HFF-Myc (cell line): ENCODE data around the gene COX20.

Experiments used
- DNase-seq: peaks from one replicate; pipeline ENCODE4 v3.0.0-alpha.2; 2011; ENCODE audit warnings: low read depth; ENCODE audit errors: extremely low read depth
- H3K4me3 ChIP-seq: replicated peaks from 2 replicates; pipeline ENCODE4 v1.5.1; 2011; ENCODE audit warnings: low read depth, mild to moderate bottlenecking, control low read depth, low read length
- TF ChIP-seq, protein P1 (sequence below): IDR thresholded peaks from 2 replicates; pipeline ENCODE4 v1.5.1; 2012; ENCODE audit warnings: mild to moderate bottlenecking, low read depth, low read length, control low read depth; ENCODE audit errors: missing control alignments

Gene COX20

GRCh38 chr1:244869950-244870349 is 34.5 kb downstream of the COX20 start:
- no peak overlapping the region for H3K4me3 ChIP-seq
- no peak for DNase-seq
- TF ChIP-seq, protein P1, sequence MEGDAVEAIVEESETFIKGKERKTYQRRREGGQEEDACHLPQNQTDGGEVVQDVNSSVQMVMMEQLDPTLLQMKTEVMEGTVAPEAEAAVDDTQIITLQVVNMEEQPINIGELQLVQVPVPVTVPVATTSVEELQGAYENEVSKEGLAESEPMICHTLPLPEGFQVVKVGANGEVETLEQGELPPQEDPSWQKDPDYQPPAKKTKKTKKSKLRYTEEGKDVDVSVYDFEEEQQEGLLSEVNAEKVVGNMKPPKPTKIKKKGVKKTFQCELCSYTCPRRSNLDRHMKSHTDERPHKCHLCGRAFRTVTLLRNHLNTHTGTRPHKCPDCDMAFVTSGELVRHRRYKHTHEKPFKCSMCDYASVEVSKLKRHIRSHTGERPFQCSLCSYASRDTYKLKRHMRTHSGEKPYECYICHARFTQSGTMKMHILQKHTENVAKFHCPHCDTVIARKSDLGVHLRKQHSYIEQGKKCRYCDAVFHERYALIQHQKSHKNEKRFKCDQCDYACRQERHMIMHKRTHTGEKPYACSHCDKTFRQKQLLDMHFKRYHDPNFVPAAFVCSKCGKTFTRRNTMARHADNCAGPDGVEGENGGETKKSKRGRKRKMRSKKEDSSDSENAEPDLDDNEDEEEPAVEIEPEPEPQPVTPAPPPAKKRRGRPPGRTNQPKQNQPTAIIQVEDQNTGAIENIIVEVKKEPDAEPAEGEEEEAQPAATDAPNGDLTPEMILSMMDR = no peak

- H3K4me3 ChIP-seq = no peak overlapping the region
- DNase-seq = no peak
- TF ChIP-seq, protein P1 = no peak
These were observed 39.6 kb downstream of the COX20 start for GRCh38 chr1:244874974-244875579.

DNA sequence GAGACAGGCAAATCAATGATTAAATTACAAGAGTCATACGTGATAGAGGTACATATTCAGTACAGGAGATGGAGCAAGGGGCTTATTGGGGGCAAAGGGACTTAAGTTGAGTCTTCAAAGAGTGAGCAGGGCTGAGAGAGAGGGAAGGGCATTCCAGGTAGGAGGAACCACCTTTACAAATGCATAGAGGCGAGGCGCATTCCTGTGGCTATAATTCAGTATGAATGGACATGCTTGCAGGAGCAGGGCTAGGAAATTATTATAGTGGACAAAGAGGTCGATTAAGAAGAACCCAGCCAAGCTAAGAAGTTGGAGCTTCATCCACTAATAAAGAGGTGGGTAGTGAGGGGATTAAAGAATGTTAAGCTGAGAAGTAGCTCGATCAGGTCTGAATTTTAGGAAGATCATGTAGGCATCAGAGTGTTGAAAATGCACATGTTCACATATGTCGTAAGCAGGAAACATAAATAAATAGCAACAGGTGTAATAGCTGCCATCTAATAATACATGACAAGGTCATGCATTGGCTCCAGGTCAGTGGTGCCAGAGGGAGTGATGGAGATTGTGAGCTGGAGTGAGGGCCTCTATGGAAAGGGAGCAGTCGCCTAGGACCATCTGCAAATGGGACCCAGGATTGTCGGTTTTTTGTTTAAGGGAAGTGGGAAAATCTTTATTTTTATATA is 40.9 kb downstream of the COX20 start:
- TF ChIP-seq, protein P1 = no peak

GRCh38 chr1:244878681-244879080 is 43.2 kb downstream of the COX20 start:
- no peak for DNase-seq
- TF ChIP-seq, protein P1 = no peak
- no peak overlapping the region for H3K4me3 ChIP-seq

More for the DNA sequence above, 40.9 kb downstream of the COX20 start:
- no peak overlapping the region for H3K4me3 ChIP-seq
- DNase-seq = no peak

- no peak for DNase-seq
- TF ChIP-seq, protein P1 = no peak
- H3K4me3 ChIP-seq = no peak overlapping the region
These were observed 46.3 kb downstream of the COX20 start for GRCh38 chr1:244881552-244882280.

DNA sequence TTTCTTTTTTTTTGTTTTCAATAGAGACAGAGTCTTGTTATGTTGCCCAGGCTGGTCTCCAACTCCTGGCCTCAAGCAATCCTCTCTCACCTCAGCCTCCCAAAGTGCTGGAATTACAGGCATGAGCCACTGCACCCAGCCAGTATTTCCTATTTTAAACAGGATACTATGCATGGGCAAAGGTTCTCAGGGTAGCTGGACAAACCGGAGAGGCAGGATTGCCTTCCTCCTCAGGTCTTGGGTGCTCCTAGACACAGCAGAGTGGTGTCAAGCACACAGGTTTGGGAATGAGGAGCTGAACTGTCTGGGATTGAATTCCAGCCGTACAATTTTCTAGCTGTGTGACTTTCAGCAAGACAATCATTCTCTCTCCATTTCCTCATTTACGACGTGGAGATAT is 51.8 kb downstream of the COX20 start:
- TF ChIP-seq, protein P1 = no peak
- DNase-seq = no peak
- H3K4me3 ChIP-seq = no peak overlapping the region
